HepG2 (cell line): ENCODE results near the gene DCTN4. TPM values are rescaled to one million over a fixed set of nuclear protein-coding genes. Genes with fewer than 3 reads are reported as not detected.
A peak's percentile ranks its signal among the peaks of the same experiment; 100 is the strongest.

Experiments used
- ATAC-seq: fragments of 200-7000 bp; cut with Tn5 transposase; 3 replicates; pipeline ENCODE4 v1.9.1; 2020; ENCODE audit warnings: mild to moderate bottlenecking, moderate library complexity
- BruUV-seq: library from RNA; stranded (reverse); fragments of 400-500 nt; replicated peaks from 2 replicates; lab custom pipeline; 2021; lab: Mats Ljungman, UMichigan
- CTCF ChIA-PET: fragments of 300-600 bp; formaldehyde crosslinking; extraction: SDS; loops from one replicate; lab custom pipeline; 2021; ENCODE audit warnings: low total read pairs, inconsistent platforms, low intra/inter-chr PET ratio; lab: Yijun Ruan, JAX
- POLR2A ChIA-PET: fragments of 350-600 bp; sonication (Branson Sonifier 250); formaldehyde crosslinking; loops from one replicate; lab custom pipeline; 2020; ENCODE audit warnings: antibody characterized with exemption, inconsistent platforms; lab: Yijun Ruan, JAX
- DNase-seq: peaks from one replicate; pipeline ENCODE4 v3.0.0-alpha.2; 2015; ENCODE audit warnings: low spot score
- FAIRE-seq: peaks from 3 replicates; lab custom pipeline; 2011; peaks lifted over from hg19 to GRCh38; lab: Jason Lieb, UNC
- H2AFZ ChIP-seq: one replicate; pipeline ENCODE4 v1.6.1; 2011; ENCODE audit warnings: low read length, inconsistent platforms
- H3K27ac ChIP-seq: fragments of 300-600 bp; 3 replicates; pipeline ENCODE4 v1.8.0; 2011; ENCODE audit warnings: mixed run types, mild to moderate bottlenecking, mixed read lengths, low read length, inconsistent platforms; ENCODE audit not compliant: insufficient read depth; ENCODE audit errors: extremely low read length
- H3K27me3 ChIP-seq, 2 experiments: fragments of 200-600 bp in 1 of 2; 2 replicates in 1 of 2; 3 replicates in 1 of 2; pipeline versions ENCODE4 v1.6.0 to v1.8.0; 2011; ENCODE audit warnings: low read length in 2 of 2, mild to moderate bottlenecking in 2 of 2, moderate library complexity in 2 of 2, inconsistent platforms in 1 of 2; ENCODE audit not compliant: insufficient read depth in 2 of 2, control insufficient read depth in 1 of 2
- H3K36me3 ChIP-seq, 2 experiments: fragments of 200-600 bp in 1 of 2; replicated peaks in 1 of 2; 2 replicates in 1 of 2; 3 replicates in 1 of 2; pipeline versions ENCODE4 v1.5.1 to v1.8.0; 2011; ENCODE audit warnings: low read length in 2 of 2, inconsistent platforms in 1 of 2; ENCODE audit not compliant: insufficient read depth in 2 of 2, control insufficient read depth in 1 of 2
- H3K4me1 ChIP-seq: 2 replicates; pipeline ENCODE4 v1.5.1; 2012; ENCODE audit warnings: low read length, inconsistent platforms; ENCODE audit not compliant: insufficient read depth
- H3K4me2 ChIP-seq: 2 replicates; pipeline ENCODE4 v1.6.0; 2011; ENCODE audit warnings: low read depth, low read length, inconsistent platforms
- H3K4me3 ChIP-seq, 3 experiments: fragments of 200-600 bp in 1 of 3; sonication (generic), shearing (Covaris generic) in 1 of 3; replicated peaks in 1 of 3; 2 replicates each; pipeline ENCODE4 v1.5.1; 2011 to 2016; ENCODE audit warnings: low read length in 3 of 3, inconsistent platforms in 2 of 3, low read depth in 2 of 3, mild to moderate bottlenecking in 2 of 3, control low read depth in 1 of 3, mixed read lengths in 1 of 3; ENCODE audit not compliant: insufficient read depth in 1 of 3
- H3K79me2 ChIP-seq: one replicate; pipeline ENCODE4 v1.6.1; 2011; ENCODE audit warnings: low read length, inconsistent platforms; ENCODE audit not compliant: insufficient read depth
- H3K9ac ChIP-seq: 2 replicates; pipeline ENCODE4 v1.6.0; 2011; ENCODE audit warnings: mild to moderate bottlenecking, low read depth, low read length, inconsistent platforms; ENCODE audit not compliant: insufficient read depth
- H3K9me3 ChIP-seq: 2 replicates; pipeline ENCODE4 v1.5.1; 2012; ENCODE audit warnings: mild to moderate bottlenecking, low read length
- H4K20me1 ChIP-seq: 2 replicates; pipeline ENCODE4 v1.6.0; 2011; ENCODE audit warnings: inconsistent platforms, mild to moderate bottlenecking, low read length, moderate library complexity; ENCODE audit not compliant: insufficient read depth
- PCBP2 ChIP-seq: fragments of 200-400 bp; formaldehyde crosslinking; optimal IDR thresholded peaks from 2 replicates; pipeline ENCODE3; 2018; ENCODE audit warnings: low read length, low read depth; ENCODE audit not compliant: poor library complexity, severe bottlenecking
- WGBS: methylation state at CpG from one replicate; pipeline ENCODE4 v1.1.6; 2017; ENCODE audit warnings: low lambda C conversion rate; 5-methylcytosine and 5-hydroxymethylcytosine counted together
- in situ Hi-C: cut with HindIII; loops from 2 replicates; pipeline ENCODE4 v1.10.0; 2017; ENCODE audit warnings: low pct_unique_long_range_greater_than_20kb; ENCODE audit not compliant: extremely low pct_ligation_motif_present
- intact Hi-C: fragments of 100-400 bp; cut with micrococcal nuclease; formaldehyde crosslinking; loops from one replicate; pipeline ENCODE4 v1.10.0; 2022; ENCODE audit not compliant: unreplicated experiment
- polyA plus RNA-seq, 8 experiments: library from polyadenylated mRNA; depleted of rRNA in 3 of 8; stranded (reverse) in 7 of 8; unstranded in 1 of 8; fragments of >200 nt; fragmentation: Illumina TruSeq in 4 of 8; extraction: Trizol in 4 of 8; gene quantifications; 2 replicates each; pipeline versions ENCODE4 v1.2.1 to v1.2.3, GENCODE V29; 2011 to 2016; ENCODE audit warnings: low read depth in 4 of 8, missing spikeins in 1 of 8, mixed read lengths in 1 of 8; ENCODE audit not compliant: insufficient read depth in 1 of 8
- total RNA-seq, 5 experiments: library from RNA; depleted of rRNA; stranded (reverse); fragments of >200 nt; fragmentation: Illumina TruSeq; extraction: Trizol; gene quantifications; 2 replicates each; pipeline ENCODE4 v1.2.3, GENCODE V29; 2016; ENCODE audit warnings: low read depth in 1 of 5

The DCTN4 gene
- total and polyA plus RNA-seq, 2 of the 13 experiments (the other 11 are each of a cell fraction or from before 2014, with no cell fraction given), result 24.1 to 26.9 TPM

GRCh38 chr5:150658699-150659265 is 100.0 kb downstream of the DCTN4 start:
- 26% methylated on average over 3 of the region's 3 CpGs for WGBS
- no peaks in the 10 kb centered on the region for H4K20me1 ChIP-seq
- peaks cover 18% of the 10 kb centered on the region for H3K4me1 ChIP-seq
- no peaks in the 10 kb centered on the region for H3K36me3 ChIP-seq
- peak; percentile 30 for ATAC-seq
- POLR2A ChIA-PET, result no interaction called here
- no TSS peak for BruUV-seq
- no peak overlapping the region for H3K4me2 ChIP-seq
- FAIRE-seq, result no peak
- no peak overlapping the region for H3K4me3 ChIP-seq
- H3K9me3 ChIP-seq, result no peaks in the 10 kb centered on the region
- H3K9ac ChIP-seq, result no peak overlapping the region
- intact Hi-C loops, result loop anchor here (5.0 kb wide), 2 partner anchors 66 to 189 kb away; partner anchors contain the start of gene IRGM
- no peaks in the 10 kb centered on the region for H3K79me2 ChIP-seq
- H3K27me3 ChIP-seq, result peaks cover 4 to 24% of the 10 kb centered on the region in 2 experiments; a peak in 2 of 5 replicates
- TF ChIP-seq PCBP2, result no peak
- H3K27ac ChIP-seq, result no peak overlapping the region
- in situ Hi-C loops, result loop anchor here (5.0 to 25.0 kb wide), 2 partner anchors 96 to 196 kb away; no protein-coding TSS in a partner anchor
- no peak overlapping the region for H2AFZ ChIP-seq
- CTCF ChIA-PET, result no interaction called here
- DNase-seq, result no peak

Other genes with a start within 250 kb of the DCTN4 start
- gene SYNPO, start 118.4 kb downstream of the DCTN4 start, total RNA-seq (2016; rRNA removed; fragmentation: Illumina TruSeq; extraction: Trizol), result 0.09 and 0.22 TPM in 2 replicates
- gene SYNPO, start 118.4 kb downstream of the DCTN4 start, polyA plus RNA-seq (2011; rRNA removed), result 0.05 and 0.30 TPM in 2 replicates
- gene MYOZ3, start 97.8 kb downstream of the DCTN4 start, total RNA-seq (2016; rRNA removed; fragmentation: Illumina TruSeq; extraction: Trizol), result not detected in 2 replicates
- 0.05 TPM in 1 of 2 replicates, not detected in the other for gene MYOZ3, start 97.8 kb downstream of the DCTN4 start, polyA plus RNA-seq (2011; rRNA removed)
- 27.7 and 28.3 TPM in 2 replicates for gene RBM22, start 58.0 kb downstream of the DCTN4 start, total RNA-seq (2016; rRNA removed; fragmentation: Illumina TruSeq; extraction: Trizol)
- gene RBM22, start 58.0 kb downstream of the DCTN4 start, polyA plus RNA-seq (2011; rRNA removed), result 27.3 and 35.0 TPM in 2 replicates
- gene SMIM3, start 19.7 kb upstream of the DCTN4 start, total RNA-seq (2016; rRNA removed; fragmentation: Illumina TruSeq; extraction: Trizol), result 11.6 and 14.1 TPM in 2 replicates
- gene SMIM3, start 19.7 kb upstream of the DCTN4 start, polyA plus RNA-seq (2011; rRNA removed), result 71.3 and 96.7 TPM in 2 replicates
- not detected in 2 replicates for gene IRGM, start 87.5 kb upstream of the DCTN4 start, total RNA-seq (2016; rRNA removed; fragmentation: Illumina TruSeq; extraction: Trizol)
- not detected in 2 replicates for gene IRGM, start 87.5 kb upstream of the DCTN4 start, polyA plus RNA-seq (2011; rRNA removed)
- gene ZNF300, start 146.0 kb upstream of the DCTN4 start, total RNA-seq (2016; rRNA removed; fragmentation: Illumina TruSeq; extraction: Trizol), result 5.3 and 6.8 TPM in 2 replicates
- 2.5 and 2.7 TPM in 2 replicates for gene ZNF300, start 146.0 kb upstream of the DCTN4 start, polyA plus RNA-seq (2011; rRNA removed)